Urothelium cell line (cell line): ENCODE measurements around the gene FAM43A.

Experiments
- DNase-seq: peaks from one replicate; pipeline ENCODE4 v3.0.0; 2011; ENCODE audit warnings: low spot score, mixed read lengths
- FAIRE-seq: peaks from 2 replicates; lab custom pipeline; 2011; peaks lifted over from hg19 to GRCh38; lab: Jason Lieb, UNC

Gene FAM43A

GRCh38 chr3:194705227-194705626 lies 19.5 kb downstream of the FAM43A start:
- FAIRE-seq (no peak), DNase-seq (no peak)

- FAIRE-seq (no peak), DNase-seq (no peak)
Measured at GRCh38 chr3:194705761-194706160, 20.1 kb downstream of the FAM43A start.

GRCh38 chr3:194707147-194707540 lies 21.5 kb downstream of the FAM43A start:
- no peak for FAIRE-seq

GRCh38 chr3:194711286-194711685 lies 25.6 kb downstream of the FAM43A start:
- DNase-seq (no peak), FAIRE-seq (no peak)

More at GRCh38 chr3:194707147-194707540, 21.5 kb downstream of the FAM43A start:
- no peak for DNase-seq

GRCh38 chr3:194711913-194712312 lies 26.2 kb downstream of the FAM43A start:
- DNase-seq (peak; percentile 80), FAIRE-seq (peak; percentile 82)

GRCh38 chr3:194713299-194714136 lies 27.8 kb downstream of the FAM43A start:
- no peak for DNase-seq
- no peak for FAIRE-seq

GRCh38 chr3:194714137-194714455 lies 28.4 kb downstream of the FAM43A start:
- FAIRE-seq: no peak
- no peak for DNase-seq

GRCh38 chr3:194714564-194714963 lies 28.9 kb downstream of the FAM43A start:
- no peak for DNase-seq
- no peak for FAIRE-seq

- no peak for DNase-seq
- no peak for FAIRE-seq
Measured at GRCh38 chr3:194715022-194715800, 29.5 kb downstream of the FAM43A start.

GRCh38 chr3:194718079-194718478 lies 32.4 kb downstream of the FAM43A start:
- FAIRE-seq: no peak
- no peak for DNase-seq

- DNase-seq (no peak), FAIRE-seq (no peak)
Measured at GRCh38 chr3:194720048-194720447, 34.4 kb downstream of the FAM43A start.

GRCh38 chr3:194723846-194724618 lies 38.3 kb downstream of the FAM43A start:
- DNase-seq: no peak
- FAIRE-seq: no peak

GRCh38 chr3:194725346-194725745 lies 39.7 kb downstream of the FAM43A start:
- FAIRE-seq: no peak
- DNase-seq: no peak

GRCh38 chr3:194727435-194728128 lies 41.9 kb downstream of the FAM43A start:
- DNase-seq (no peak), FAIRE-seq (no peak)

- FAIRE-seq: no peak
- no peak for DNase-seq
Measured at GRCh38 chr3:194728986-194729385, 43.3 kb downstream of the FAM43A start.

- DNase-seq: no peak
- no peak for FAIRE-seq
Measured at GRCh38 chr3:194730365-194730764, 44.7 kb downstream of the FAM43A start.

- FAIRE-seq (no peak), DNase-seq (no peak)
Measured at GRCh38 chr3:194731506-194732073, 45.9 kb downstream of the FAM43A start.

GRCh38 chr3:194732617-194733016 lies 46.9 kb downstream of the FAM43A start:
- no peak for DNase-seq
- no peak for FAIRE-seq

GRCh38 chr3:194736277-194736895 lies 50.7 kb downstream of the FAM43A start:
- no peak for FAIRE-seq
- DNase-seq: no peak
